Measurements from ENCODE around the gene MPHOSPH9.

MPHOSPH9 gene, protein sequence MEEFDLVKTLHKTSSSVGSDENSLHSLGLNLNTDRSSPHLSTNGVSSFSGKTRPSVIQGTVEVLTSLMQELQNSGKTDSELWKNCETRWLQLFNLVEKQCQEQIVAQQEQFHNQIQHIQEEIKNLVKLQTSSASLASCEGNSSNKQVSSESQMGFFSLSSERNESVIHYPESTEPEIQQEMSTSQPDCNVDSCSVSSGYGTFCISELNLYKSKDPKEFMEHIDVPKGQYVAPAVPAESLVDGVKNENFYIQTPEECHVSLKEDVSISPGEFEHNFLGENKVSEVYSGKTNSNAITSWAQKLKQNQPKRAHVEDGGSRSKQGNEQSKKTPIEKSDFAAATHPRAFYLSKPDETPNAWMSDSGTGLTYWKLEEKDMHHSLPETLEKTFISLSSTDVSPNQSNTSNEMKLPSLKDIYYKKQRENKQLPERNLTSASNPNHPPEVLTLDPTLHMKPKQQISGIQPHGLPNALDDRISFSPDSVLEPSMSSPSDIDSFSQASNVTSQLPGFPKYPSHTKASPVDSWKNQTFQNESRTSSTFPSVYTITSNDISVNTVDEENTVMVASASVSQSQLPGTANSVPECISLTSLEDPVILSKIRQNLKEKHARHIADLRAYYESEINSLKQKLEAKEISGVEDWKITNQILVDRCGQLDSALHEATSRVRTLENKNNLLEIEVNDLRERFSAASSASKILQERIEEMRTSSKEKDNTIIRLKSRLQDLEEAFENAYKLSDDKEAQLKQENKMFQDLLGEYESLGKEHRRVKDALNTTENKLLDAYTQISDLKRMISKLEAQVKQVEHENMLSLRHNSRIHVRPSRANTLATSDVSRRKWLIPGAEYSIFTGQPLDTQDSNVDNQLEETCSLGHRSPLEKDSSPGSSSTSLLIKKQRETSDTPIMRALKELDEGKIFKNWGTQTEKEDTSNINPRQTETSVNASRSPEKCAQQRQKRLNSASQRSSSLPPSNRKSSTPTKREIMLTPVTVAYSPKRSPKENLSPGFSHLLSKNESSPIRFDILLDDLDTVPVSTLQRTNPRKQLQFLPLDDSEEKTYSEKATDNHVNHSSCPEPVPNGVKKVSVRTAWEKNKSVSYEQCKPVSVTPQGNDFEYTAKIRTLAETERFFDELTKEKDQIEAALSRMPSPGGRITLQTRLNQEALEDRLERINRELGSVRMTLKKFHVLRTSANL

DNA sequence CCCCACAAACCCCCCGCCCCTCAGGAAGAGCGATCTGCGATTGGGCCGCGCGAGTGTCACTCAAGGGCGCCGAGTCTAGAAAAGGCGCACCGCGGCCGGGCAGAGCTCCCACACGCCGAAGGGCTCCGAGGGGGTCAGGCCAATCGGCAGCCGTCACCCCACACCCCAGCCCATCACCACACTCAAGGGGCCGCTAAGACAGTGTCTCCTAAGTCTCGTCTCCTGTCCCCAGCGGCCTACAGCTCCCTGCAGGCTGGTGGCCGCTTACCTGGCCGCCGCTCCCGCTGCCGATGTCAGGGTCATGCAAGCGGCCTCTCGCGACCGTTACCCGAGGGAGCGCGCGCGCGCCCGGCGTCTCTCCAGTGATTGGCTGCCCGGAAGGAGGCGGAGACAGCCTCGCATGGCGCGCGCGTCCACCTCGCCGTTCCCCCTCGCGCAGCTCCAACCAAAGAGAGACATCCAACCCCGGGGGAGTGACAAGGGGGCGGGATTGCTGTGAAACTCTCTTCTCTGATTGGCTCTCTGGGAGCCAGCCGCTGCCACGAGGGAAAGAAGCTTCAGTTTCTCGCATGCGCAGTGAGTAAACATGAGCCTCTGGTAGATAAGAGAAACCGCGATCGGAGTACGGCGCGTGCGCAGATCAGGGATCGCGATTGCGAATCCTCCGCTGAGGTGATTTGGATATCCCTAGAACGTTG is at the start of gene MPHOSPH9, which contains the start of gene MTRFR:
Gene MPHOSPH9 (minus strand): TSS at position 335 of the 698 bp plus-strand sequence. CDS start 2,777 bp downstream, outside the sequence.
Gene MTRFR (plus strand): TSS at position 630 of the 698 bp plus-strand sequence. CDS start 20,239 bp downstream, outside the sequence.
- peak; percentile 99 for DNase-seq

DNA sequence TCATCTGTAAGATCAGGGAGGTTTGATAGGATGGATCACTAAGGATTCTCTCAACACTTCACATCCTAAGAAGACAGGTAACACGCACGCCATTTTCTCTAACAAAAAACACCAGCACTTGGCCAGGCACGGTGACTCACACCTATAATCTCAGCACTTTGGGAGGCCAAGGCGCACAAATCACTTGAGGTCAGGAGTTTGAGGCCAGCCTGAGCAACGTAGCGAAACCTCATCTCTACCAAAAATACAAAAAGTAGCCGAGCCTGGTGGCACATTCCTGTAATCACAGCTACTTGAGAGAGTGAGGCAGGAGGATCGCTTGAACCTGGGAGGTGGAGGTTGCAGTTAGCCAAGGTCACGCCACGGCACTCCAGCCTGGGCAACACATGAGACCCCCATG is 49.2 kb upstream of the MPHOSPH9 start:
- peak; percentile 44 for DNase-seq

DNA sequence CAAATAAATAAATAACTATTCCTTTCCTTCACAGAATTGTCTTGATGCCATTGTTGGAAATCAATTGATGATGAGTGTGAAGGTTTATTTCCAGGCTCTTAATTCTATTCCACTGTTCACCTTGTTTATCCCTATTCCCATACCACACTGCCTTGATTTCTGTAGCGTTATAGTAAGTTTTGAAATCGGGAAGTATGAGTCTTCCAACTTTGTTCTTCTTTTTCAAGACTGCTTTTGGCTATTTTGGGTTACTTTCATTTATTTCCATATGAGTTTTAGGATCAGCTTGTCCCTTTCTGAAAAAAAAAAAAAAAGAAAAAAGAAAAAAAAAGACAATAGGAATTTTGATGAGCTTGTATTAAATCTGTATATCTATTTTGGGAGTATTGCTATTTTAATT is 48.0 kb upstream of the MPHOSPH9 start:
- DNase-seq, result no peak

DNA sequence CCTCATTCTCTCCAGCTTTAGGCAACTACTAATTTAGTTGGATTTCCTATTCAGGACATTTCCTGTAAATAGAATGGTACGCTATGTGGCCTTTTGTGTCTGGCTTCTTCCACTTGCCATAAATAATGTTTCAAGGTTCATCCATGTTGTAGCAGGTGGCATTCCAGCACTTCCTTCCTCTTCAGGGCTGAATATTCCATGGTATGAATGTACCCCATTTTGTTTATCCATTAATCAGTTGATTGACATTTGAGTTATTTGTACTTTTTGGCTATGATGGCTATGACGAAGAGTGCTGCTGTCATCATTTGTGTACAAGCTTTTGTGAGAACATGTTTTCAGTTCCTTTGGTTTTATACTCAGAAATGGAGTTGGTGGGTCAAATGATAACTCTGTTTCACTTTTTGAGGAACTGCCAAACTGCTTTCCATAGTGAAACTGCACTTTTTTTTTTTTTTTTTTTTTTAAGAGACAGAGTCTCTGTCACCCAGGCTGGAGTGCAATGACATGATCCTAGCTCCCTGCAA is 45.2 kb upstream of the MPHOSPH9 start:
- no peak for DNase-seq

DNA sequence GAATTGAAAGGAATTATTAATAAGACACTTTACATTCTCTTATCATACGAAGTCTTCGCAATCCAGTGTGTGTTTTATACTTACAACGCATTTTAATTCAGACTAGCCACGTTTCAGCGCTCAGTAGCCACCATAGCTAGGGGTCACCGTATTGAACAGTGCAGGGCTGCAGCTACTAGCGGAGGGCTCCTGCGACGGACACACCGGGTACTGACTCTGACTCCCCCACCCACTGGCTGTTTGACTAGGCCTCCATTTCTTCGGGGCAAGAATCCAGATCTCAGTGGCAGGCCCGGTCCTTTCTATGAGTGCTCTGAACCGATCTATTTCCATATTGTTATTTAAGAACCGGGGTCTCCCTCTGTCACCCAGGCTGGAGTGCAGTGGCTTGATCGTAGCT is 40.2 kb upstream of the MPHOSPH9 start:
- no peak for DNase-seq

DNA sequence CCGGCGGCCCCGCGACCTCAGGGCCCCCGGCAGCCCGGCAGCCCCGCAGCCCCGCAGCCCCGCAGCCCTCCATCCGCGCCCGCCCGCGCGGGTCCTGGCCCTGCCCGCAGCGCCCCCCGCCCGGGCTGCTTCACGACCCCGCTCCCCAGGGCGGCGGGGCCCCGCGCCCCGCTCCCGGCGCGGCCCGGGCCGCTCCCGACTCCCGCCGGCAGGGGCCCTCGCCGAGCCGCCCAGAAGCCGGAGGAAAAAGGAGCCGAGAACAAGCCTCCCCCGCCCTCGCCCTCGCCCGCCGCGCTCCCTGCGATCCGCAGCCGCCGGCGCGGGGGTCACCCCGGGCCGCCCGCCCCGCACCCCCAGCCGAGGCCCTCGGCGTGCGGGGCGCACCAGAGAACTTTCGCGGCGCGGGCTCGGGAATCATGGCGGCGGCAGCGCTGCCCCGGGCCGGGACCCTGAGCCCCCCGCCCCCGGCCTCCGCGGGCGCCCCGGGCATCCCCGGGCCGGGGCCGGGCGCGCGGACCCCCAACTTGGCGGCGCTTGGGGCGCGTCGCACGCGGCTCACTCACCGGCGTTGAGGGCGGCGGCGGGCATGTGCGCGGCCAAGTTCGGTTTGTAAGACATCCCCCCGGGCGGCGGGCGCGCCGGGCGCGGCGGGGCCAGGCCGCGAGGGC is 38.2 kb upstream of the MPHOSPH9 start:
- DNase-seq, result peak; percentile 90

DNA sequence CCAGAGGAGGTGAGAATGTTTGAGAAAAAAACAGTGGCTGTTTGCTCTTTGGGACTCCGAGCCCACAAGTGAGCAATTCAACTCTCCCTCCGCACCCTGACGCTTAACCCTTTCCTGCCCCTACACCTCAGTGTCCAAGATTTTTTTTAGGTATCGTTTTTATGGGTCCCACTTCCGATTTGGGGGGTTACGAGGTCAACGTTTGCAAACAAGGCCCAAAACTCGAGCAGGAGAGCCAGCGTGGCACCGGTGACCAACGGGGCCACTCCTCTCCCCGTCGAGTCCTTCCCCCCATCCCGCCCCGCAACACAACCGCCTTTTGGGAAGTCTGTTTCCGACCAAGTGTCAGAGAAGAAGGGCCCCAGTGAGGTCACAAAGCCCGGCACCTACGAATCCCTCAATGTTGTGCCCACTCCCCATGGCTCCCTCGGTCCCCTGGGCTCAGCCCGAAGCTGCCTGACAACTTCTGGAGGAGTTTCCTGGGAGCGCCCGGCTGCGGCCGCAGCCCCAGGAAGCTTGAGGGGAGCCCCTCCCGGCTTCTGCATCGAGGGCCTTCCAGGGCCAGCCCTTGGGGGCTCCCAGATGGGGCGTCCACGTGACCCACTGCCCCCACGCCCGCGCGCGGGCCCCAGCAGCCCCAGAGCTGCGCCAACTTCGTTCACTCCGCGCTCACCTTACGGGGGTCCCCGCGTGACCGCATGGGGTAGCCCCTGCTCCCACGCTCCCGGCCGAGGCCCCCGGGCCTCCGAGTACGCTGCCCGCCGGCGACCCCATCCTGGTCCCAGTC is 37.5 kb upstream of the MPHOSPH9 start:
- peak; percentile 64 for DNase-seq

DNA sequence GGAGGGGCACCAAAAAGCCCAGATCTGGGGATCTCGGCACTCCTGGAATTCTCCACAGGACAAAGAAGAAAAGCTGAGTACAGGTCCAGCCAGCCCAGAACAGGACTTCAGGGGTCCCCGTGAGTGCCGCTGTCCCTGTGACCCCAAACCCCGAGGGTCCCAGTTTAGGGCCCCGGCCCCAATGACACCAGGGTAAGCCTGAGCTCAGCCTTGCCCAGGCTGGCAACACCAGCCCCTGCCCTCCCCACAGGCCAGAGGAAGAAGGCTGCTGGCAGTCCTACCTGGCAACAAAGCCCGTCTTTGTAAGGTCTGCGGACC is 36.9 kb upstream of the MPHOSPH9 start:
- DNase-seq, result peak; percentile 61

DNA sequence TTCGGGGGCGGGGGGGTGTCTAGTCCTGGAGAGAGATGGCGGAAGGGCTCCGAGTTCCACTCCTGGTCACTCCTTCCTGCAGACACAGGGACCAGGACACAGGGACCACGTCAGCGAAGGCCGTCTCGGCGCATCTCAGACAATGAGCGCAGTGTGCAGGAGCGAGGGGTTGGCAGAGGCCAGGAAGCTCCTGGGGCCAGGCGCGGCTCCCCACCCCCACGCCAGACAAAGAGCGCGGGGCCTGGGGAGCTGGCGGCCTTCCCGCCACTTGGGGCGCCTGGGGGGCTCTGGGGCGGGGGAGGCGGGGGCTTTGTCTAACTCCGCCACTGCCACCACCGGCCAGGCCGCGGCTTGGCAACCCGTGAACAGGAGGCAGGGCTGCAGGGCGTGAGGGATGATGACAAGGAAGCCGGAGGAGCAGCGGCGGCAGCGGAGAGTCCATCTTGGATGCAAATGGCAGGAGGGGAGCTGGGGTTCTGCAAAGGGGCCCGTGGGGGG is 36.5 kb upstream of the MPHOSPH9 start:
- DNase-seq, result peak; percentile 67

DNA sequence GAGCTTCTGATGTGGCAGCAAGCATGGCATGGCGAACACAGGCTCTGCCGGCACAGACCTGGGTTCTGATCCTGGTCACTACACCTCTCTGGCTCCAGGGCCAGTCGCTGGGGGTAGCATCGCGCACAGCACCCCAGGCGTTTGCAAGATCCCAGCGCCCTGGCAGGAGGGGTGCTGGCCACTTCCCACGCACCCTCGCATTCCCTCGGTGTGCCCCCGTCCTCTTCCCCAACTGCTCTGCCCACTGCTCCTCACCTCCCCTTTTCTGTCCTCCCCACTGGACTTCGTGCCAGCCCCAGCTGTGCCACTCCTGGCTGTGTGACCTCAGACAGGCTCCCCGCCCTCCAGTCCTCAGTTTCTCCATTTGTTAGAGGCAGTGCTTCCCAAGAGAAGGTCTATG is 35.9 kb upstream of the MPHOSPH9 start:
- no peak for DNase-seq

DNA sequence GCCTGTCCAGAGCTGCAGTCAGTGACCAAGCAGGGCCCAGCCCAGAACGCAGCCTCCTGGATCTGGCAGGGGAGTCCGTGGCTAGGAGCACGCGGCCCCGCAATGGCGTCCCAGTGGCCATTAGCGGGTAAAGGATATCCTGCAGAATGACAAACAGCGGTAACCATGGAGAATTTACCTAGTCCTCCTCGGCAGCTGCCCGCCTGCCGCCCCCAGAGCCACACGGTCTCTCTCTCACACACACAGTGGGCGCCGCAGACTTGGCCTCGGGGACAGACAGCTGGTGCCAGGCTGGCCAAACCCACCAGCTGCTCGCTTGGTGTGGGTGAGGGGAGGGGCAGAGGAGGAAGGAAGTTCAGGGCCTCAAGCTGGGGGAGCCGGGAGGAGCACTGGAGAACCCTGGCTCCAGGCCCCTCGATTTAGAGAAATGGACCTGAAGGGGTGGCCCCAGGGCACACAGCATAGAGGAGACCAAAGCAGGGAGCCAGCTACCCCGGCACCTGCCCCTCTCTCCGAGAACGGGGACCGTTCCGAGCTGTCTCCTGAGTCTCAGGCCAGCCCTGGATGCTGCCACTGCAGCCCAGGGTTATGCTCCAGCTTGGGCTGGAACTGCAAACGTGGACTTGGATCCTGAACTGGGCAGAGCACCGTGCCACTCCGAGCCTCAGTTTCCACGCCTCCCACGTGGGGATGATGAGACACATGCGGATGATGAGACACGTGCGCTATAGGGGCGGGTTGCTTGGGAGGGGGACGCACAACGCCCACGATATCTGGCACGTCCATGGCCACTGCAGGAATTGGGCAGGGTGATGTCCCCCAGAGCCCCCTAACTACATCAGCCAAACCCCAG is 35.3 kb upstream of the MPHOSPH9 start:
- DNase-seq, result peak; percentile 61

DNA sequence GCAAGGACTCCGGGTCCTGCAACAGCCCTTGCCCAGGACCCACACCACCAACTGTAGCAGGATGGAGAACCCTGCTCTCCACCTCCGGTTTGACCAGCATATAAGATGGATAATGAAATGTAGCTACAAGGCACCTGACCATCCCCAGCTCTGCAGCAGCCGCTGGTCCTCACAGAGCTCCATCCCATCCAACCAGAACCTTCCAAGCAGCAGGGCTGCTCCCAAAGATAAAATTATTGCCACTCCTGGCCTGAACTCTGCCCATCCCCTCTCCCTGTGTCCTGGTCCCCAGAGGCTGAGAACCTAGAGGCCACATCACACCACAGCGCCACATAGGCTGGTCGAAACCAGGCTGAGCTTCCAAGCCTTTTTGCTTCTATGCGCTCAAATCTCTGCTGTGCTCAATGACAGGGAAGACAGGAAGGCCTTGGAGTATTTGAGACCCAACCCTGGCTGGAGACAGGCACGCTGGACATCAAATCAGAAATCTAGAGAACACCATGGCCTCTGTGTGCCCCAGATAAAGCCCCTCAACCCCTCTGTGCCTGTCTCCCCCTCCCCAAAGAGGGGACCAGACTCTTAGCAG is 34.5 kb upstream of the MPHOSPH9 start:
- peak; percentile 36 for DNase-seq

DNA sequence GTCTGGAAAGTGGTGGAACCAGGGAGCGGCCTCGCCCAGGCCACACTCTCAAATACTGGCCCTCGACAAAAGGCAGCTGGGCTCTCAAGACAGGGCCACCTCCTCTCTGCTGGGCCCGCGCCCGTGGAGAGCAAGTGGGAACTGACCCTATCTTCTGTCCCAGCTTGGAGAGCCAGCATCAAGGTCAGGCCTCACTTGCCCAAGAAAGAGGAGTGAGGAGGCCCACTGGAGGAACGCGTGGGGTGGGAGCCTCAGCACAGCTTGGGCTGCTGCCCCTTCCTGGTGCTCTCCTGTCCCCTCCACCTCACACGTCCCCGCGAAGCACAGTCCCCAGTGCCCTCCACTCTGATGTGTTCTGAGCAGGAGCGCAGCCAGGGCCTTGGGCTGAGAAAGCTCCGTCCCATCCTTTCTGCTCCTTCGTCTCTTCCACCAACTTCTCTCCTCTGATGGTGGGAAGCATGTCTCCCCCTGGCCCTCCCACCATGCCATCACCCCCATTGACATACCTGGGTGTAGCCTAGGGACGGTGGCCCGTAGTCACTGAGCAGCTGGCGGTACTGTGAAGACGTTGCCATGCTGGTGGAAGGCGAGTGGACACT is 33.8 kb upstream of the MPHOSPH9 start:
- peak; percentile 61 for DNase-seq

DNA sequence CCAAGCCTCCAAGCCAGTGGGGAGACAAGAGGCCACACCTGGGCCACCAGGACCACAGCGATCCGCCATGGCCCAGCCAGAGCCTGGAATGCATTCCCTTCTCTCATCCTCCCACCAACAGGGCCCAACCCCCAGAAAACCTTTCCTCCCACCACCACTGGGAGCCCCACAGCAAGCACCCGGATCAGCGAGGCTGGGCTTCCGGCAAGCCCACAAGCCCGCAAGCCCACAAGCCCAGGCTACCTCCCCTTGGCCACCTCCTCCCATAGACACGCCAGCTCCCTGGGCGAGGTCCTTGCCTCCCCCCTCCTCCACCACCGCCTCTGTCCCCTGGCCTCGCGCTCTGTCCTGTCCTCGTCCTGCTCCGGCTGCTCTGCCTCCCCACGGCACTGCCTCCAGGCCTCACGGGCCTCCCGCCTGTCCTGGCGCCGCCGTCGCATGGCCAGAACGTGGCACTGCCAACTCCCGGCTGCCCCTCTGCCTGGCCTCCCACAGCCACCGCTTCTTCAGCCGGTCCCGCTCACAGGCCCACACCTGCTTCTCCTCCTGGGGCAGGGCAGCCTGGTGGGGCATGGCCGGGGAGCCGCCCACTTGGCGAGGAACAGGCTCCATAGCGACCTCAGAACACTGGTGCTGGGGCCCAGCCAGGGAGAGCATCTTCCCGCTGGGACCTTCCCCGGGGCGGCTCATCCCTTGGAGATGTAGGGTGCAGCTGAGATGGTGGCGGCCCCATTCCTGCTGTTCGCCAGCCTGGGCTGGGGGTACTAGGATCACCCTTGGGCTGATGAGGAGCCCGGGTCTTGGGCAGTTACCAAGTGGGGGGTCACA is 33.1 kb upstream of the MPHOSPH9 start:
- peak; percentile 58 for DNase-seq

DNA sequence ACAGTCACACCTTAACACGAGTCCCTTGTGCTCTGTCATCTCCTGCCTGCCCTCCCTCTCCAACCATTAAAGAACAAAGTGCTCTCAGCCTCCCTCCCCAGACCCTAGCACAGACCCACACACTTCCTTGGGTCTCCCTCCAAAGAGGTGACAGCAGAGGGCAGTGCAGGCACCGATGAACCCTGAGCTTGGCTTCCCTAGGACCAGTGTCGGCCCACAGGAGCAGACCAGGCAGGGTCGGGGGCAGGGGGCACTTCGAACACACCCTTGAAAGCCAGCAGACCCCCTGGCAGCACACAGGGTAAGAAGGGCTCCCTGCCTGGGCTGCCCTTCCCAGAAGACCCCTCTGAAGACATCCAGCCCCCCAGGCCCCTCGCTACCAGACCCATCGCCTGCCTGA is 31.7 kb upstream of the MPHOSPH9 start:
- DNase-seq, result peak; percentile 61

DNA sequence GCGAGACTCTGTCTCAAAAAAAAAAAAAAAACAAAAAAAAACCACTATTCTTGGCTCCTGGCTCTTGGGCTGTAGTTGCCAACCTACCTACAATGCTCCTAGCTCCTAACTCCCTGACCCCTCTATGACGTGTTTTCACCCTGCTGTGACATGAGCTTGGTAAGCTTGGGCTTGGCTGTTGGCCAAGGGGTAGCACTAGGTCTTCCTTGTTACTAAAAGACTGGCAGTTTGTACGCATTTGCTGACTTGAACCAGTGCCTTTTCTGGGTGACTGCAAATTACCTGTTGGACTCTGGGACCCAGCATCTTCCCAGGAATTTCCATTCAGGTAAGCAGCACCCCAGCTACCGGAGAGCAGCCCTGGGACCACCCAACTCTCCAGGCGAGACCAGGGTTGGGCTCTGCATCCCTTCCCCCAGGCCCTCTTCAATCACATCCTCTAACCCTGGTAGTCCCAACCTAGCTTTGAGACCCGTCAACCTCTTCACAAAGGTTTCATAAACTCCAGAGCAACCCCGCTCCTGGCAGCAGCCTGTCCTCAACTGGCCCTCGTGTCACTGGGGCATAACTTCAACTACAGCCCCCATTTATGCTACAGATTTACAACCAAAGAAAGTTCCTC is 30.4 kb upstream of the MPHOSPH9 start:
- peak; percentile 42 for DNase-seq

DNA sequence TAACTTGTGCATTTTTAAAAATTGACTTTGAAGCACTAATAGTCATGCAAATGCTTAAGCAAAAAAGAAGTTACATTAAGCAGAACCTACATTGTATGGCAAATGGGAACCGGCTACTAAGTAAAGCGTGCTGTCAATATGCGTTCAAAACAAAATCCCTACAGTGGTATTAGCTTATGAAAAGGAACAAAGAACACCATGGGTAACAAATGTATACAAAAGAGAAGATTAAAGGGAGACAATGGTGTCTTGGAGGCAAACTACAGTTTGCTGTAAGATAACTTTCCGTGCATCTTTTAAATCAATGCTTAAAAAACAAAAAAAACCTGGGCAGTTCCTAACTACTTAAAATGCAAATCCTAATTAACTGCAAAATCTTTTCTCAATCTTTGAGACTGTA is 28.3 kb upstream of the MPHOSPH9 start:
- no peak for DNase-seq

Measured in activated effector memory CD4-positive, alpha-beta T cell treated with anti-CD3 and anti-CD28 coated beads, Interleukin-2, amount 50 U/mL, for 16 hours (primary cell).